Inflammatory macrophage treated with lipopolysaccharide for 4 hours (primary cell): Measurements from ENCODE around the gene TRABD.

Experiments used
- DNase-seq: peaks from one replicate; pipeline ENCODE4 v3.0.0-alpha.2; 2020

Gene TRABD

DNA sequence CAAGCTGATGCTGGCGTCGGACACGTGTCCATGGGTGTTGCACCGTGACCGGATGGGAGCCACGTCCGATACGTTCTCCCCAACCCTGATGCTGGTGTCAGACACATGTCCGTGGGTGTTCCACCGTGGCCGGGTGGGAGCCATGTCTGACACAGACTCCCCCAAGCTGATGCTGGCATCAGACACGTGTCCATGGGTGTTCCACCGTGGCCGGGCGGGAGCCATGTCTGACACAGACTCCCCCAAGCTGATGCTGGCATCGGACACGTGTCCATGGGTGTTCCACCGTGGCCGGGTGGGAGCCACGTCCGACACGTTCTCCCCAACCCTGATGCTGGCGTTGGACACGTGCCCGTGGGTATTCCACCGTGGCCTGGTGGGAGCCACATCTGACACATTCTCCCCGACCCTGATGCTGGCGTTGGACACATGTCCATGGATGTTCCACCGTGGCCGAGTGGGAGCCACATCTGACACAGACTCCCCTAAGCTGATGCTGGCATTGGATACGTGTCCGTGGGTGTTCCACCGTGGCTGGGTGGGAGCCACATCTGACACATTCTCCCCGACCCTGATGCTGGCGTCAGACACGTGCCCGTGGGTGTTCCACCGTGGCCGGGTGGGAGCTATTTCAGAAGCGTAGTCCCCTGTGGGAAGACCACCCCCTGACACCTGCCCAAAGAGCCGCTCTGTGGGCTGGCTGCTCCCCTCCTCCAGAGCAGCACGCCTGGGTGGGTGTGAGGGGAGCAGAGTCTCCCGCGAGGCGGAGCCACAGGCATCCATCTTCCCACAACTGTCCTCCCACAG, 35.1 kb downstream of the TRABD start:
- DNase-seq = no peak

DNA sequence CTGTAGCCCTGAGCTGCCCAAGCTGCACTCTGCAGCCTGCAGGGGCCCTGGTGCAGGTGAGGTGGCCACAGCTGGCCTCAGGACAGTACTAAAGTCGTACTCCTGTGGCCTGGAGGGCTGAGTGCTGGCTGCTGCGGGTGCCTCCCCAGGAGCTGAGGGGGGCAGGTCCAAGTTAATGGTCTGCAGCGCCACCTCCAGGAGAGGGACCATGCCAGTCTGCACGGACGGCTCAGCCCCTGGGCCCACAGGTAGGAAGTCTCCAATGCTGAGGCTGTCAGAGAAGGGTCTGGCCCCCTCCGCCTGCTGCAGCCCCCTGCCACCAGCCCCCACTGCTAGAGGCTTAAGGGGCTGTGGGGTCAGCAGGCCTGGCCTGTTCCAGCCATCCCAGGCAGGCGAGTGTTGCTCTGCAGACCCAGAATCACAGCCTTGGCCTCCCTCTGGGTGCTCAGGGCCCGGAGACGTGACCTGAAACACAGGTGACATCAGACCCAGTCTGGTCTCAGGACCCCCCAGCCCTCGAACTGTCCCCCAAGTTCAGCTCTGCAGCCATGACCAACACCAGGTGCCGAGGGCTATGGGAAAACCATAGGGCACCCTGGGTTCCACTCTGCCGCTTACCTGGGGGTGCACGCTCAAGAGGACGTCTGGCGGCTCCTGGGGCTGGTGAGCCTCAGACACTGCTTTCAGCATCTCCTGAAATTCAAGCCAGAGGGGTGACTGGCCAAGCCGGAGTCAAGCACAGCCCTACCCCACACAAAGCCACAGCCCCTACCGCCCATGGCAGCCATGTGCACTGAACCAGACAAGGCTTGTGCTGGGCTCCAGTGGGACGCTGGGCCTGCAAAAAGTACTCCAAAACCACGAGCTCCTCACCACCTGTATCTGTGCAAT, 35.9 kb downstream of the TRABD start:
- no peak for DNase-seq

DNA sequence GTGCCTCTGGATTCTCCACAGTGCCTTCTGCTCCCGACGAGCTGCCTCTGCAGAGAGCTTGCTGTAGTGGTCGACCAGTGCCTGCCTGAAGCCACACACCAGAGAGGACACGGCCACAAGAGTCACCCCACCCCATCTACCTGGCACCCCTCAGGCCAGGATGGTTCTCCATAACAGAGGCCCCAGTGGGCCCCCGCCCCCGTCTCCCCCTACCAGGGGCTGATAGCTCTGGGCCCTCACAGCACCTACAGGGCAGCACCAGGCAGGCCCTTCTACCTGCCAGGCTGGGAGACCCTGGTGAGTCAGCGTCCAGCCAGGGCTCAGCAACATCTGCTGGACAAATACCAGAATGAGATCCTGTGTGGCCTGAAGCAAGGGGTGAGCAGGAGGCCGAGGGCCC, 36.8 kb downstream of the TRABD start:
- no peak for DNase-seq

DNA sequence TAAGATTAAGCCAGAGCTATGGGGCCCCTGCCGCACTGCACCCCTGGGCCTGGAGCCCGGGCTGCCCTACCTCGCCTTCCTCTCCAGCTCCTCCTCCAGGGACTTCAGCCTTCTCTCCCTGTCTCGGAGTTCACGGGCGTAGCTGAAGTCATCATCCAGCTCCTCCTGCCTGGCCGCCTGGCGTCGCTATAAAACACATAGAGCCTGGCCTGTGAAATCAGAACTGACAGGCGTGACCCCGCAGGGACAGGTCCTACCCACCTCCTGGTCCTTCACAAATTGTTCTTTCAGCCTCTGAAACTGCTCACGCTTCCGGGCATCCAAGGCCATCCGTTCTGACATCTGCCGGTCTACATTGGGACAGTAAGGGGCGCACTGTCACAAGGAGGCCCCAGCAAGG, 38.4 kb downstream of the TRABD start:
- DNase-seq = no peak

DNA sequence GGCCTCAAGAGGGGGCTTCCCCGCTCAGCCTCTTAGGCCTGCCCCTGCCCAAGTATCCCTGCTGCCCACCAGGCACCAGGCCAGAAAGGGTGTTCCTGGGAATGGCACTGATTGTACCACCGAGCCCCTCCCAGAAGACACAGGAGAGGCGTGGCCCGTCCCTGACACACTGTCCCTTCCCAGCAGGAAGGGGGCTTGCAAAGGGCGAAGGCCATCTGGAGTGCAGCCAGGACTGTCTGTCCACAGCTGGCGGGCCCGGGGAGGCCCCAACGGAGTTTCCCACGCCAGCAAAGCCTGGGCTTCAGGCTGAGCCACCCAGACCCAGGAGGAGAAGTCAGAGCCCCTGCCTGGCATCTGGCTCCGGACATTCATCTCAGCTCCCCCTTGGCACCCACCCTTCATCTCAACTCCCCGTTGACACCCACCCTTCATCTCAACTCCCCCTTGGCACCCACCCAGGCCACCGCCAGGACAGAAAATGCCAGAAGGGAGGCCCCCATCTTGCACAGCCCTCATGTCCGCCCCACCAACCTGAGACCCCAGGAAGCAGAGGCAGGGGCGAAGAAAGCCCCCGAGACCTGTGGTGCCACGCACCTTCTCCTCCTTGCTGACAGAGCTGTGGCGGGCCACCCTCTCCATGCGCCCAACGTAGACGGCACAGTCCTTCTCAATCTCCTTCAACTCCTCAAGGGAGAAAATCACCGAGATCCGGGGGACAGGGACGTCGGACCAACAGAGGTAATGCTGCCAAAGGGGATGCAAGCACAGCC, 39.7 kb downstream of the TRABD start:
- no peak for DNase-seq

DNA sequence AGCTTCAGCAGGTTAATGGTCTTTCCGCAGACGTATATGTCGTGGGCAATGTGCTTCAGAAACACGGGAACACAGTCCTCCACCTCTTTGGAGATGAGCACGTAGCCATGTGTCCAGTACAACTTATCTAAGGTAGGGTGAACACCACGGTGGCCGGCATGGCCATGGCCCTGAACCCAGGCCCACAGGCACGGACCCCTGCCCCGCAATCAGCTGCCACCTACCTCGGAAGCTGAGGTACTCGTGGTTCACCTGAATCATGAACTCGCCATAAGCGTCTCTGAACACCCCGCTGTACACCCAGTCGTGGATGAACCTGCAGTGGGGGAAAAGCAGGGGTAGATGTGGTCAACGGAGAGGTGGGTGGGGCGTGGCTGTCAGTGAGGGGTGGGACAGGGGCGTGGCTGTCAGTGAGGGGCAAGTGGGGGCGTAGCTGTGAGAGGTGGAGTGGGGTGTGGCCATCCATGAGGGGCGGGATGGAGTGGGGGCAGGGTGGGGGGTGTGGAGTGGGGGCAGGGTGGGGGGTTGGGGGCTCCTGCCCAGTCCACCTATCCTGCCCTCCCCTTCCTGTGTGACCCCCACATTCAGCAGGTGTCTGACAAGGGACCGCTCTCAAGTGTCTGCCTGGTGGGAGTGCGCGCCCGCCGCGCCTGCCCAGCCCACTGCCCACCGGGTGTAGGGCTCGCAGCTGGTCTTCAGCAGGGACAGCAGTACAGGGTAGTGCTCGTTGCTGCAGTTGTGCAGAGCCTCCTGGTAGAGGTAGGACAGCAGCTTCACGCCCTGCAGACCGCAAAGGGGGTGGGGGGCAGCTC, 40.6 kb downstream of the TRABD start:
- no peak for DNase-seq

DNA sequence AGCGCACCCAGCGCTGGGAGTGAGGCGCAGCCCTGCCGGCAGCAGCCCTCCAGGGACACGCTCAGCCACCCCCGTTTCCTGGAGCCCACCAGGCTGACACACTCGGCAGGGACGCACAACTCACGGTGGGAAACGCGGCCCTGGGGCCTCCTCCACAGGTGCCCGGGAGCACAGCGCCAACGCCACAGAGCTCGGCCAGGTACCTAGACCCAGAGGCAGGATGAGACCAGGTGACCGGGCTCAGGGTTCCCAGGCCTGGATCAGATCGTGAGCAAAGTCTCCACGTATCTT, 41.1 kb downstream of the TRABD start:
- DNase-seq = no peak

DNA sequence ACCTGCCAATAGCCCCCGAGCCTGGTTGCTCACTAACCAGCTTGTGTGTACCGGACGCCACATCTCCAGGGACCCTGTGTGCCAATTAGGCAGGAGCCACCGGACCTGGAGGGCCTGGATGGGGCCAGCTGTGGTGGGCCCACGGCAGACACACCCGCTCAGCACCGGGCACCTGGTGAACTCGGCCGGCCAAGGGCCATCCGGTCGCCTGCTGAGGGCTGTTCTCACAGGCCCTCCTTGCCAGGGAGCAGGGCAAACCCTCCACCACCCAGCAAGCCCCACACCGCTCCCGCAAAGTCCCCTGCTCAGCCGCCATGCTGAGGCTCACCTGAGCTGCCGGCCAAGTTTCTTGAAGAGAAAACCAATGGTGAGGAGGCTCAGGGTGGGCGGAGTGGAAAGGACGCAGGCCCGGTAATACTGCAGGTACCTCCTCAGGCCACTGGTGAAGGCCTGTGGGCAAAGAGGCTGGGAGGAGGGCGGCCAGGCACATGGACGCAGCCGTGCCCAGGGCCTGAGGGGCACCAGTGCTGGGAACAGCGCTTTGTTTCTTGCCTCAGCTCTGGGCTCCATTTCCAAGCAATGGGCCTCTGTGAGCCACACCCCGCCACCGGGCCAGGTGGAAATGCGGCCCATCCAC, 42.0 kb downstream of the TRABD start:
- no peak for DNase-seq

DNA sequence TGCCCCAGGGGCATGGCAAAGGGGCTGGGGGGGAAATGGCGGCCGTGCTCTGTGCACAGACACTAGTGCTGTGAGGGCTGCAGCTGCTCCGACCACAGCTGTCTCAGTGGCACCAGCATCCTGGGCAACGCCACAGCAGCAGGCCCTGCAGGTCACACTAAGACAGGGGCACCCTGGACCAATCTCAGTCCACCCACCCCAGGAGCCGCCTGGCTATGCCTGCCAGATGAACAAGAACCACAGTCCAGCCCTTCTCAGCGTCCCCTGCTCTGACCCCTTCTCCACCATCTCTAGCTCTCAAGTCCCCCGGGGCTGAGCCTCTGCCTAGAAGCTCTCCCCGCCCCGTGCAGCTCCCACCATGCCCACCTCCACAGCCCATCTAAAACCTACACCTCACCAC, 42.7 kb downstream of the TRABD start:
- DNase-seq = no peak

DNA sequence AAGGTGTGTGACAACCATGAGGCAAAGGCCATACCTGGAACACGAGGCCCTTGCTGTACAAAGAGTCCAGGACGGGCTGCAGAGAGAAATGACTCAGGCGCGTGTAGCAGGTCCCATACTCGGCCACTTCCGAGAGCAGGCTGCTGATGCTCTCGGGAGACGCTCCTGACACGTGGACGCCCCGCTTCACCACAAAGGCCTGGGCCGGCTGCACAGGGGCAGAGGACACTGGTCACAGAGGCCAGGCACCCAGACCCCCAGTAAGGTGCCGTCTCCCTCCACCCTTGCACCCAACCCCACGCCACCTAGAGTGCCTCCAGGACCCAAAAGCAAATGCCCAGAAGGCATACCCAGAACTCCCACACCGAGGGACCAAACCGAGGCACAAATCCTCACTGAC, 43.7 kb downstream of the TRABD start:
- no peak for DNase-seq

DNA sequence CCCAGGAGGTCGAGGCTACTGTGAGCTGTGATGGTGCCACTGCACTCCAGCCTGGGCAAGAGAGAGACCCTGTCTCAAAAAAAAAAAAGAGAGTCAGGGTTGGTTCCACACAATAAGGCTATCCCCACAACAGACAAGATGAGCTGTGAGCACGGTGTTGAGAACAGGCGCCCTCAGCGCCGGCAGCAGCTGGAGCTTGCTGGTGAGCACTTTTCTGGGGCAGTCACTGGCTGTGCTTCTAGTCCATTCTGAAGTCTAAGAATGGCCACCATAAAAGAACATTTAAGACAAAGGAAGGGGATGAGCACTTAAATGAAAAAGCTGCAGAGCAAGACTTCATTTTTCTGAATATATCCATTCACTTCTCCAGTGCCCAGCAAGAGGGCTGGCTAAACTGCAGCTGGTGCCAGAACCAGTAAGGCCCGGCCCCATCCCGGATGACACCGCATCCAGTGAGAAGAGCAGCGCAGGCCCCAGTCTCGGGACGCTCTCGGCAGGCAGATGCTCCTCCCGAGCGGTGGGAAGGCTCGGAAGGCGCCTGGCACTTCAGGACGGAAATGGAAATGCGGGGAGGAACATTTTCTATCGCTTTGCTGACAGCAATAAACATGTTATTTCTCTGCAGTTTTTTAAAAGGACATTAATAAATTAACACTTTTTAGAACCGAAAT, 46.9 kb downstream of the TRABD start:
- DNase-seq = no peak

DNA sequence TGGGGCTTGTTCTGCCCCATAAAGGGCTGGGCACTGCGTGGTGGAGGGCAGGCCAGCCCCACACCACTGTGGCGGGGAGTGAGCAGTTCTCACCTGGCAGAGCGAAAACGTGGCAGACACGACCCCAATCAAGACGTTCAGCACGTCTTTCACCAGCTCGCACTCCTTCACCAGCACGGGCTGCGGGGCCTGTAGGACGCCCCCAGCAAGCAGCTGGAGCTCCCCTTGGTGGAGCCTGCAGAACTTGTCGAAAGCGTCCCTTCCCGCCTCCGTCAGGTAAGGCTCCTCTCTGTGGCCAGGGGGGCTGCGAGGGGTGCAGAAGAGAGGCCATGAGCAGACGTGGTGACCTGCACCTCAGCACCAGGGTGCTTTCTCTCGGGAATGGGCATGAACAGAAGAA, 47.5 kb downstream of the TRABD start:
- no peak for DNase-seq

DNA sequence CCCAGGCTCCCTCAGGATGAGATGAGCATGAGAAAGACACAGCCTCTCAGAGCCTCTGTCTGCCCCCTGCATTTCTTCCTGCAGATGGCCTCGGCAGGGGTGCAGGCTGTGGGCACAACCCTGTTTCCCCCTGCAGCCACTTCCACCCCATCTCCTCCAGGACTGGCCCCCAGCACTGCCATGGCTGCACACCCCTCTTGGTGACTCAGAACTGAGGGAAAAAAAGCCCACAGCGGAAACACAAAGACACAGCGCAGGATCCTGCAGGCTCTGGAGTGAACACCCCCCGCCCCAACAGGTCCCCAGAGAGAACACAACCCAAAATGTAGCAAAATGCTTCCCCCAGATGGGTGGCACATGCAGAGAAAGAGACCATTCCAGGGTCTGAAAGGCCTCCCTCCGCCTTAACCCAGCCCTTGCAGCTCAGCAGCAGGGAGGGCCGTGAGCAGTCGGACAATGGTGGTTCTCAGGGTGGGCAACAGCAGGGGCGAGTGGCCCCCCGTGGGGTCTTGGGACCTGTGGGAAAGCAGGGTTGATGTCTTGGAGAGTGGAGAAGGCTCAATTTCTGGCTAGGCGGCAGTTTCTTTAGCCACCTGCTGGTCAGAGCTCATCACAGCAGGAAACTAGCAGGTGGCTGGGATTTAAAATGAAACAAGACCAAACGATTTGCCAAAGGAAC, 51.2 kb downstream of the TRABD start:
- peak; percentile 9 for DNase-seq

DNA sequence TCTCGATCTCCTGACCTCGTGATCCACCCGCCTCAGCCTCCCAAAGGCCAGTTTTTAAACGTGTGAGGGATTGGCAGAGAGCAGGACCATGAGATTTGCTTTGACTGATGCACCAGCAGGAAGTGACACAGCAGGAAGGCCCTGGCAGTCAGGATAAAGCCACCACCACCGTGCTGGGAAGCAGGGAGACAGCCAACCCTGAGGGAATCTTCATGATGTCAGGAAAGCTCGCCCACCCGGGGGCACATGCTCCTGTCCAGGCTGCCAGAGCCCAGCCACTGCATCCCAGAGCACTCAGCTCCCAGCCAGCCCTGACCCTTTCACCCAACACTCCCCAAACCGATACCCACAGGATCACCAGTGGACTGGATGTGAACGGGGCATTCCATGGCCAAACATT, 53.0 kb downstream of the TRABD start:
- DNase-seq = no peak

DNA sequence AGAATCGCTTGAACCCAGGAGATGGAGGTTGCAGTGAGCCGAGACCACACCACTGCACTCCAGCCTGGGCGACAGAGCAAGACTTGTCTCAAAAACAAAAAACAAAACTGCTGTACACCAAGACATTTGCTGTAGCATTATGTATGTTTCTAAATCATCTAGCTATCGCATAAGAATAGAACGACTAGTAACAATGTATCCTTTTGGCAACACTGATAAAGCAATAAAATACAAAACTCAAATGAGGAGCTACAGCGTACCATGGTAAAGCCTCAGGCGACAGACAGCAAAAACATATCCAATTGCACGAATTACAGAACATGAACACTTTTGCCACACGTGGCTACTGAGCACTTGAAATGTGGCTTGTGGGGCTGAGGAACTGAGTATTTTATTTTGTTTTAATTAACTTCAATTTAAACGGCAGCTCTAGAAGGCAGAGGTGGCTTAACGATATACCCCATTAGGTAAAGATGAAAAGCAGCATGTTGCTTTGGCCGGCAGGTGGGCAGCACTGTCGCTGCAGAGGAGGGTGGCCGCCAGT, 56.8 kb downstream of the TRABD start:
- no peak for DNase-seq

DNA sequence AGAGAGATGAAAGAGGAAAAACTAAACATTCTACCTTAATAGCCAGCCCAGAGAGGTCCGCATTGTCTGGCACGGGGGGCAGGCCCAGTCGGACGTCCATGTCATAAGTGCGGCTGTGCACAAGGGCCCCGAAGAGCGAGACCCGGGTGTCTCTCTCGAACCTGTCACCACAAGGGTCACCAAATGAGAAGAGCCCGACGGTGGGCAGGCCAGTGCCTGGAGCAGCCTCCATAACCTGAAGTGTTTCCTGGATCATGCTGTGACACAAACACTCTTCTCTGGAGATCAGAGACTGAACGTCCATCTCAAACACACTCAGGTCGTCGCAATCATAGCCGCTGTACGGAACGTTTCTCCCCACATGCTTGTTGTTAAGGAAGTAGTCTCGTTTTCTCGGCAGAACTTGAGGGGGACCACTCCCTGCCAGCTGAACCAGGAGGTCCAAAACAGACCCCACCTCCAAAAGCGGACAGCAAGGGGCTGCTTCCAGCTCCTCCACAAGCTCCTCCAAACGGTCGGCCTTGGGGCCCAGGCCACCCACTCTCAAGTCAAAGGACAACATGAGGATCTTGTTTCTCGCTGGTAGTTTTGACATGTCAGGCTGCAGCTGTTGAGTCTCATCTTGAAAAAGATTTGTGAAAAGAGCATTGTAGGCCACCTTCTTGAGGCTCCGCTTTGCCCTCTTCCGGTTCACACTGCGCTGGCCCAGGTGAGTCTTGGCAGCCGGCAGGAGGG, 58.1 kb downstream of the TRABD start:
- no peak for DNase-seq

DNA sequence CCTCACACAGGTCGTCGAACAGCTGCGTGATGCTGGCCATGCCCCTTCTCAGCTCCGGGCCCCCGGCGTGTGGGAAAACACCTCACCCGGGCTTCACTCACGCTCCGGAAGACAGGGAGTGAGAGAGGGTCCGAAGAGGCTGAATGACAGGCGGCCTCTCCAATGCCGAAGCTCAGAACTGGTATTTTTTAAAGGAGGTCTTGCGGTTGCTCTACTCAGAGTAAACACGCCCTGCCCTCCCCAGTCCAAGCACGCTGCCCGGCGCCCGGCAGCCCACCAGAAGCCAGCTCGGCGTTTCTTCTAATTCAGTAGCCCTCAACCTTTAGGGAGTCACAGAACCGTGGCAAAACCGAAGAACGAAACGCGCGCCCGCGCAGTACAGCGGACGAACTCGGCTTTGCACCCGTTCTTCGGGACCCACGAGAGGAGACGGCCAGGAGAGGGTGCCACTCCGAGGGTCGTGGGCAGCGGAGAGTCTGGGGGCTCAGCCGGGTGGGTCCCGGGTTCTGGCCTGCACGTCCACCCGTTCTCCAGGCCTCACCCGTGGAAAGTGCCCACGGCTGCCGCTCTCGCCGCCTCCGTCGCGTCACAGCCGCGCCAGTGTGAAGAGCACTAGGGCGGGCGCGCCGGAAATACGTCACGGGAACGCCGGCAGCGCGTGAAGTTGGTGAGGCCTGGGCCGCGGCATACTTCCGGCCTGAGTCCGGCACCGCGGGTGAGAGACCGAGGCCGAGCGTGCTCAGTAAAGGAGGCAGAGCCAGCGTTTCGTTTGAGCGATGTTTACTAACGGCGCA, 58.9 kb downstream of the TRABD start, which contains the start of gene TUBGCP6:
TUBGCP6 (minus strand) TSS at position 604 of the 794 bp plus-strand sequence; CDS start at position 40, 564 bp downstream.
- DNase-seq = peak; percentile 95

DNA sequence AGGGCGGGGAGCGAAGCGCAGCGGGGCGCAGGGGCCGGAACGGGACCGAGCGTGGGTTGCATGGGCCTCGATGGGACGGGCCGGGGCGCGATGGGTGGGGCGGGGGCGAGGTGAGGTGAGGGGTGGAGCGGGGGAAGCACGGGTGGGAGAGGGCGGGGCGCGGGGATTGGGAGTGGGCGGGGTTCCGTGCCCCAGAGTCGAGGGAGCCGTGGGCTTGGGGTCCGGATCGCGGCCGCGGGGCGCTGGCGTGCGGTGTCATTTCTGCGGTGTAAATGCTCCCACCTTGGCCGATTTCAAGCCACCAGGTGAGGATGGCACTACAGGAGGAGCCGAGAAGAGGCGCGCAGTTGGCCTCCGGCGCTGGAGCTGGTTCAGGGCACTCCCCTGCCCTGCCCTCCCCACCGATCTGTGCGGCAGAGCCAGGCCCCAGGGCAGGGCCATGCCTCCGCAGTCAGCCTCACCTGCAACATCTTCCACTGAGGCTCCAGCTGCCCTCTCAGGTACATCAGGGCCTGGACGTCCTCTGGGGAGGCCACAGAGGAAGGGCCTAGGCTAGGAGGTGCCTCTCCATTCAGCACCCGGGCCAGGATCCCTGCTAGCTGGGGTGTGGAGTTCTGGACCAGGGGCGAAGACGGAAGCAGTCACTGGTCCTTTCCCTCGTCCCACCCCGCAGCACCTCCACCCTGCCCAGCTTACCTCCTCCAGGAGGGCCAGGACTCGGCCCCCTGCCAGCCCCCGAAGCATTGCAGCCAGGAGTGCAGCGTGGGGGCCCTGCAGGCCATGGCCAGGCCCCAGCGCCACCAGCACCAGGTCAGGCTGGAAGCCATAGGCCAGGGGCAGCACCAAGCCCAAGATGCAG, 59.7 kb downstream of the TRABD start:
- no peak for DNase-seq
